ENCODE data around the gene TAS2R30. TPM values are rescaled to one million over a fixed set of nuclear protein-coding genes. Genes with fewer than 3 reads are reported as not detected.

The TAS2R30 gene
- total and polyA plus RNA-seq, 9 of the 15 experiments (the other 6 are each of a cell fraction or from before 2014, with no cell fraction given) = 0.11 to 4.0 (median 0.99) TPM; not detected in 3

- in situ Hi-C loops (cut with MboI) (no loop called here), intact Hi-C loops (cut with micrococcal nuclease) (no loop called here)
- no peaks in the 10 kb centered on the region; the same call in 1 of the 2 replicates for H3K9me3 ChIP-seq (replicated peaks; ENCODE audit: control insufficient read depth, insufficient read depth, low read depth, low read length)
- no peak overlapping the region for H3K4me3 ChIP-seq
- FAIRE-seq (no peak), DNase-seq (ENCODE audit: extremely low read depth in 1 of 4, low spot score in 3 of 4) (no peak), ATAC-seq (no peak)
- no peaks in the 10 kb centered on the region for H3K27me3 ChIP-seq (ENCODE audit: control insufficient read depth in 2 of 2, insufficient read depth in 2 of 2, low read length in 2 of 2)
- ChIA-PET POLR2A (no interaction called here), CTCF (ENCODE audit: low intra/inter-chr PET ratio) (no interaction called here)
- H3K79me2 ChIP-seq (ENCODE audit: control insufficient read depth, insufficient read depth, low read length) = peaks cover 35% of the 10 kb centered on the region
- H4K20me1 ChIP-seq (replicated peaks; ENCODE audit: control insufficient read depth, insufficient read depth, low read length) = no peaks in the 10 kb centered on the region
- no peak overlapping the region for H3K9ac ChIP-seq (ENCODE audit: insufficient read depth in 1 of 2, low read depth in 2 of 2, low read length in 2 of 2)
- H3K27ac ChIP-seq (ENCODE audit: extremely low read depth, low read depth, low read length) = no peak overlapping the region
- BruUV-seq (replicated peaks) = no TSS peak
- H3K4me2 ChIP-seq (ENCODE audit: insufficient read depth, low read length) = no peak overlapping the region
- no peaks in the 10 kb centered on the region for H3K4me1 ChIP-seq (replicated peaks in 1 of 2; ENCODE audit: control insufficient read depth in 2 of 2, insufficient read depth in 2 of 2, low read length in 2 of 2)
- TF ChIP-seq ZNF280A (IDR thresholded peaks at IDR 0.05; ENCODE audit: low read depth, partially characterized antibody) (no peak), CHCHD3 (CRISPR knock-in tag; IDR thresholded peaks at IDR 0.05) (no peak), CBFA2T2 (conservative IDR thresholded peaks at IDR 0.05) (no peak), CSDE1 (IDR thresholded peaks at IDR 0.05) (no peak), KDM2B (CRISPR knock-in tag; IDR thresholded peaks at IDR 0.05) (no peak), PTBP1 (IDR thresholded peaks at IDR 0.05; ENCODE audit: low read depth, low read length) (no peak), TRIM28 (IDR thresholded peaks at IDR 0.05) (no peak), ZNF785 (CRISPR knock-in tag; IDR thresholded peaks at IDR 0.05) (no peak), TEAD1 (CRISPR knock-in tag; IDR thresholded peaks at IDR 0.05) (no peak), ZKSCAN3 (CRISPR knock-in tag; IDR thresholded peaks at IDR 0.05) (no peak), KDM1A (IDR thresholded peaks at IDR 0.05) (no peak), FUS (optimal IDR thresholded peaks at IDR 0.05; ENCODE audit: low read depth, low read length) (no peak)
- TF ChIP-seq, protein P1, sequence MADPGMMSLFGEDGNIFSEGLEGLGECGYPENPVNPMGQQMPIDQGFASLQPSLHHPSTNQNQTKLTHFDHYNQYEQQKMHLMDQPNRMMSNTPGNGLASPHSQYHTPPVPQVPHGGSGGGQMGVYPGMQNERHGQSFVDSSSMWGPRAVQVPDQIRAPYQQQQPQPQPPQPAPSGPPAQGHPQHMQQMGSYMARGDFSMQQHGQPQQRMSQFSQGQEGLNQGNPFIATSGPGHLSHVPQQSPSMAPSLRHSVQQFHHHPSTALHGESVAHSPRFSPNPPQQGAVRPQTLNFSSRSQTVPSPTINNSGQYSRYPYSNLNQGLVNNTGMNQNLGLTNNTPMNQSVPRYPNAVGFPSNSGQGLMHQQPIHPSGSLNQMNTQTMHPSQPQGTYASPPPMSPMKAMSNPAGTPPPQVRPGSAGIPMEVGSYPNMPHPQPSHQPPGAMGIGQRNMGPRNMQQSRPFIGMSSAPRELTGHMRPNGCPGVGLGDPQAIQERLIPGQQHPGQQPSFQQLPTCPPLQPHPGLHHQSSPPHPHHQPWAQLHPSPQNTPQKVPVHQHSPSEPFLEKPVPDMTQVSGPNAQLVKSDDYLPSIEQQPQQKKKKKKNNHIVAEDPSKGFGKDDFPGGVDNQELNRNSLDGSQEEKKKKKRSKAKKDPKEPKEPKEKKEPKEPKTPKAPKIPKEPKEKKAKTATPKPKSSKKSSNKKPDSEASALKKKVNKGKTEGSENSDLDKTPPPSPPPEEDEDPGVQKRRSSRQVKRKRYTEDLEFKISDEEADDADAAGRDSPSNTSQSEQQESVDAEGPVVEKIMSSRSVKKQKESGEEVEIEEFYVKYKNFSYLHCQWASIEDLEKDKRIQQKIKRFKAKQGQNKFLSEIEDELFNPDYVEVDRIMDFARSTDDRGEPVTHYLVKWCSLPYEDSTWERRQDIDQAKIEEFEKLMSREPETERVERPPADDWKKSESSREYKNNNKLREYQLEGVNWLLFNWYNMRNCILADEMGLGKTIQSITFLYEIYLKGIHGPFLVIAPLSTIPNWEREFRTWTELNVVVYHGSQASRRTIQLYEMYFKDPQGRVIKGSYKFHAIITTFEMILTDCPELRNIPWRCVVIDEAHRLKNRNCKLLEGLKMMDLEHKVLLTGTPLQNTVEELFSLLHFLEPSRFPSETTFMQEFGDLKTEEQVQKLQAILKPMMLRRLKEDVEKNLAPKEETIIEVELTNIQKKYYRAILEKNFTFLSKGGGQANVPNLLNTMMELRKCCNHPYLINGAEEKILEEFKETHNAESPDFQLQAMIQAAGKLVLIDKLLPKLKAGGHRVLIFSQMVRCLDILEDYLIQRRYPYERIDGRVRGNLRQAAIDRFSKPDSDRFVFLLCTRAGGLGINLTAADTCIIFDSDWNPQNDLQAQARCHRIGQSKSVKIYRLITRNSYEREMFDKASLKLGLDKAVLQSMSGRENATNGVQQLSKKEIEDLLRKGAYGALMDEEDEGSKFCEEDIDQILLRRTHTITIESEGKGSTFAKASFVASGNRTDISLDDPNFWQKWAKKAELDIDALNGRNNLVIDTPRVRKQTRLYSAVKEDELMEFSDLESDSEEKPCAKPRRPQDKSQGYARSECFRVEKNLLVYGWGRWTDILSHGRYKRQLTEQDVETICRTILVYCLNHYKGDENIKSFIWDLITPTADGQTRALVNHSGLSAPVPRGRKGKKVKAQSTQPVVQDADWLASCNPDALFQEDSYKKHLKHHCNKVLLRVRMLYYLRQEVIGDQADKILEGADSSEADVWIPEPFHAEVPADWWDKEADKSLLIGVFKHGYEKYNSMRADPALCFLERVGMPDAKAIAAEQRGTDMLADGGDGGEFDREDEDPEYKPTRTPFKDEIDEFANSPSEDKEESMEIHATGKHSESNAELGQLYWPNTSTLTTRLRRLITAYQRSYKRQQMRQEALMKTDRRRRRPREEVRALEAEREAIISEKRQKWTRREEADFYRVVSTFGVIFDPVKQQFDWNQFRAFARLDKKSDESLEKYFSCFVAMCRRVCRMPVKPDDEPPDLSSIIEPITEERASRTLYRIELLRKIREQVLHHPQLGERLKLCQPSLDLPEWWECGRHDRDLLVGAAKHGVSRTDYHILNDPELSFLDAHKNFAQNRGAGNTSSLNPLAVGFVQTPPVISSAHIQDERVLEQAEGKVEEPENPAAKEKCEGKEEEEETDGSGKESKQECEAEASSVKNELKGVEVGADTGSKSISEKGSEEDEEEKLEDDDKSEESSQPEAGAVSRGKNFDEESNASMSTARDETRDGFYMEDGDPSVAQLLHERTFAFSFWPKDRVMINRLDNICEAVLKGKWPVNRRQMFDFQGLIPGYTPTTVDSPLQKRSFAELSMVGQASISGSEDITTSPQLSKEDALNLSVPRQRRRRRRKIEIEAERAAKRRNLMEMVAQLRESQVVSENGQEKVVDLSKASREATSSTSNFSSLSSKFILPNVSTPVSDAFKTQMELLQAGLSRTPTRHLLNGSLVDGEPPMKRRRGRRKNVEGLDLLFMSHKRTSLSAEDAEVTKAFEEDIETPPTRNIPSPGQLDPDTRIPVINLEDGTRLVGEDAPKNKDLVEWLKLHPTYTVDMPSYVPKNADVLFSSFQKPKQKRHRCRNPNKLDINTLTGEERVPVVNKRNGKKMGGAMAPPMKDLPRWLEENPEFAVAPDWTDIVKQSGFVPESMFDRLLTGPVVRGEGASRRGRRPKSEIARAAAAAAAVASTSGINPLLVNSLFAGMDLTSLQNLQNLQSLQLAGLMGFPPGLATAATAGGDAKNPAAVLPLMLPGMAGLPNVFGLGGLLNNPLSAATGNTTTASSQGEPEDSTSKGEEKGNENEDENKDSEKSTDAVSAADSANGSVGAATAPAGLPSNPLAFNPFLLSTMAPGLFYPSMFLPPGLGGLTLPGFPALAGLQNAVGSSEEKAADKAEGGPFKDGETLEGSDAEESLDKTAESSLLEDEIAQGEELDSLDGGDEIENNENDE (IDR thresholded peaks at IDR 0.05; ENCODE audit: low read depth, low read length) = no peak
- H2AFZ ChIP-seq (ENCODE audit: low read depth, low read length) = no peak overlapping the region
- no peaks in the 10 kb centered on the region for H3K9me1 ChIP-seq (ENCODE audit: control insufficient read depth, insufficient read depth, low read length)
- H3K36me3 ChIP-seq (ENCODE audit: control insufficient read depth, insufficient read depth, low read length) = no peaks in the 10 kb centered on the region
- 100% methylated on average over 1 of the region's 1 CpG for WGBS (ENCODE audit: insufficient coverage, low coverage, missing lambda C conversion rate)
Observed at GRCh38 chr12:11147420-11147819, 13.0 kb upstream of the TAS2R30 start.
